HG03558 (cell line): ENCODE results near the gene CGB8.

ENCODE experiments used
- ATAC-seq: cut with Tn5 transposase; IDR thresholded peaks from one replicate; pipeline ENCODE4 v1.9.1; 2021; ENCODE audit warnings: moderate number of reproducible peaks; ENCODE audit not compliant: unreplicated experiment; ENCODE audit errors: extremely low read depth

The CGB8 gene

GRCh38 chr19:49014123-49014869 is 34.6 kb downstream of the CGB8 start:
- no peak for ATAC-seq

GRCh38 chr19:49011194-49011593 is 37.7 kb downstream of the CGB8 start:
- no peak for ATAC-seq

- no peak for ATAC-seq
Observed at GRCh38 chr19:49010453-49010852, 38.5 kb downstream of the CGB8 start.

GRCh38 chr19:49009828-49010227 is 39.1 kb downstream of the CGB8 start:
- ATAC-seq, result no peak

GRCh38 chr19:49006905-49007304 is 42.0 kb downstream of the CGB8 start:
- ATAC-seq, result no peak

- no peak for ATAC-seq
Observed at GRCh38 chr19:49004964-49005614, 43.8 kb downstream of the CGB8 start.

GRCh38 chr19:49004133-49004532 is 44.8 kb downstream of the CGB8 start:
- ATAC-seq, result no peak

GRCh38 chr19:48999481-49000325 is 49.2 kb downstream of the CGB8 start:
- ATAC-seq, result no peak

- ATAC-seq, result no peak
Observed at GRCh38 chr19:48997972-48998371, 50.9 kb downstream of the CGB8 start.
